K562 (cell line): ENCODE measurements around the gene PPARG. TPM values are rescaled to one million over a fixed set of nuclear protein-coding genes. Genes with fewer than 3 reads are reported as not detected.

Experiments used
- ATAC-seq: fragments of 200-7000 bp; cut with Tn5 transposase; 3 replicates; pipeline ENCODE4 v1.9.1; 2020; ENCODE audit warnings: moderate library complexity
- BruUV-seq: library from RNA; stranded (reverse); fragments of 400-500 nt; replicated peaks from 2 replicates; lab custom pipeline; 2021; lab: Mats Ljungman, UMichigan
- CTCF ChIA-PET: fragments of 300-600 bp; formaldehyde crosslinking; extraction: SDS; loops from one replicate; lab custom pipeline; 2021; ENCODE audit warnings: low intra/inter-chr PET ratio; lab: Yijun Ruan, JAX
- POLR2A ChIA-PET: fragments of 300-600, 350-650 bp; sonication (Branson Sonifier 250); formaldehyde crosslinking; extraction: SDS; loops from one replicate; lab custom pipeline; 2021; ENCODE audit warnings: antibody characterized with exemption, inconsistent platforms; lab: Yijun Ruan, JAX
- DNase-seq, 4 experiments: peaks; one replicate each; pipeline versions ENCODE4 v3.0.0 to v3.0.0-alpha.2; 2011 to 2018; ENCODE audit warnings: low spot score in 3 of 4, mixed read lengths in 3 of 4; ENCODE audit errors: extremely low read depth in 1 of 4
- FAIRE-seq: peaks from 2 replicates; lab custom pipeline; 2011; peaks lifted over from hg19 to GRCh38; lab: Jason Lieb, UNC
- H2AFZ ChIP-seq: 2 replicates; pipeline ENCODE4 v1.6.0; 2011; ENCODE audit warnings: low read depth, low read length, control low read depth, inconsistent platforms
- H3K27ac ChIP-seq: fragments of 200-600 bp; 3 replicates; pipeline ENCODE4 v1.8.0; 2011; ENCODE audit warnings: low read depth, mild to moderate bottlenecking, control low read depth, inconsistent platforms, low read length, moderate library complexity, mixed read lengths; ENCODE audit errors: extremely low read depth
- H3K27me3 ChIP-seq, 2 experiments: fragments of 300-600 bp in 1 of 2; 2 replicates in 1 of 2; 3 replicates in 1 of 2; pipeline versions ENCODE4 v1.6.0 to v1.8.0; 2011; ENCODE audit warnings: inconsistent platforms in 2 of 2, low read length in 2 of 2, mild to moderate bottlenecking in 1 of 2, mixed read lengths in 1 of 2, moderate library complexity in 1 of 2; ENCODE audit not compliant: control insufficient read depth in 2 of 2, insufficient read depth in 2 of 2
- H3K36me3 ChIP-seq: fragments of 300-600 bp; 3 replicates; pipeline ENCODE4 v1.8.0; 2011; ENCODE audit warnings: mild to moderate bottlenecking, low read length, inconsistent platforms; ENCODE audit not compliant: control insufficient read depth, insufficient read depth
- H3K4me1 ChIP-seq, 2 experiments: fragments of 200-600 bp in 1 of 2; replicated peaks in 1 of 2; 2 replicates in 1 of 2; 3 replicates in 1 of 2; pipeline versions ENCODE4 v1.5.1 to v1.8.0; 2011; ENCODE audit warnings: inconsistent platforms in 2 of 2, low read length in 2 of 2, mild to moderate bottlenecking in 1 of 2, mixed read lengths in 1 of 2, moderate library complexity in 1 of 2; ENCODE audit not compliant: control insufficient read depth in 2 of 2, insufficient read depth in 2 of 2
- H3K4me2 ChIP-seq: 2 replicates; pipeline ENCODE4 v1.6.1; 2011; ENCODE audit warnings: low read length, control low read depth, inconsistent platforms, mixed read lengths; ENCODE audit not compliant: insufficient read depth
- H3K4me3 ChIP-seq: fragments of 200-600 bp; sonication (generic), shearing (Covaris generic); 2 replicates; pipeline ENCODE4 v1.5.1; 2016; ENCODE audit warnings: control low read depth, inconsistent platforms
- H3K79me2 ChIP-seq: fragments of 200-600 bp; 3 replicates; pipeline ENCODE4 v1.8.0; 2011; ENCODE audit warnings: low read length, inconsistent platforms; ENCODE audit not compliant: control insufficient read depth, insufficient read depth
- H3K9ac ChIP-seq, 2 experiments: 2 replicates each; pipeline versions ENCODE4 v1.6.0 to v1.6.1; 2011; ENCODE audit warnings: low read depth in 2 of 2, low read length in 2 of 2, control low read depth in 1 of 2, inconsistent platforms in 1 of 2, mild to moderate bottlenecking in 1 of 2, mixed read lengths in 1 of 2; ENCODE audit not compliant: insufficient read depth in 1 of 2
- H3K9me1 ChIP-seq: one replicate; pipeline ENCODE4 v1.6.0; 2011; ENCODE audit warnings: inconsistent platforms, mild to moderate bottlenecking, low read length, moderate library complexity; ENCODE audit not compliant: control insufficient read depth, insufficient read depth
- H3K9me3 ChIP-seq: replicated peaks from 2 replicates; pipeline ENCODE4 v1.5.1; 2011; ENCODE audit warnings: low read depth, low read length, inconsistent platforms; ENCODE audit not compliant: control insufficient read depth, insufficient read depth
- H4K20me1 ChIP-seq: replicated peaks from 2 replicates; pipeline ENCODE4 v1.6.1; 2011; ENCODE audit warnings: low read length, inconsistent platforms, mixed read lengths; ENCODE audit not compliant: control insufficient read depth, insufficient read depth
- BRD4 ChIP-seq: fragments of 200-600 bp; sonication (generic); IDR thresholded peaks from 2 replicates; pipeline ENCODE4 v1.6.1; 2017; ENCODE audit warnings: inconsistent platforms
- OTX1 ChIP-seq: fragments of 450-650 bp; formaldehyde crosslinking; IDR thresholded peaks from 2 replicates; pipeline ENCODE4 v1.4.0; 2022; ENCODE audit warnings: mild to moderate bottlenecking
- TFE3 ChIP-seq: fragments of 450-650 bp; formaldehyde crosslinking; IDR thresholded peaks from 2 replicates; pipeline ENCODE4 v1.4.0; 2020; ENCODE audit warnings: mild to moderate bottlenecking, mixed read lengths
- UBTF ChIP-seq, 2 experiments: IDR thresholded peaks; 2 replicates each; pipeline ENCODE4 v1.6.1; 2012; ENCODE audit warnings: improper control_type of control experiment in 2 of 2, low read depth in 2 of 2, low read length in 2 of 2, borderline replicate concordance in 1 of 2
- ZNF143 ChIP-seq: sonication (generic); formaldehyde crosslinking; IDR thresholded peaks from 2 replicates; pipeline ENCODE4 v1.9.0; 2022; ENCODE audit warnings: mild to moderate bottlenecking, missing genetic modification reagents
- WGBS: fragments of 100-300 bp; shearing (Covaris generic); methylation state at CpG from one replicate; pipeline ENCODE4 v1.1.6; 2016; ENCODE audit warnings: low coverage, mixed read lengths; ENCODE audit not compliant: insufficient coverage; ENCODE audit errors: missing lambda C conversion rate; 5-methylcytosine and 5-hydroxymethylcytosine counted together
- in situ Hi-C: fragments of 300-500 bp; cut with MboI; formaldehyde crosslinking; loops from 4 replicates; pipeline ENCODE4 v1.15.0; 2018; ENCODE audit warnings: inconsistent platforms, mixed read lengths
- intact Hi-C: fragments of 100-400 bp; cut with micrococcal nuclease; formaldehyde crosslinking; loops from 2 replicates; pipeline ENCODE4 v1.14.2; 2022
- polyA plus RNA-seq, 8 experiments: library from polyadenylated mRNA; depleted of rRNA in 4 of 8; stranded (reverse) in 5 of 8; unstranded in 3 of 8; fragments of >200 nt; fragmentation: Nextera tagmentation in 2 of 8; fragmentation: Illumina TruSeq in 1 of 8; extraction: Ambion mirVana in 2 of 8; extraction: Trizol in 1 of 8; gene quantifications; 2 replicates each; pipeline versions ENCODE4 v1.2.1 to v1.2.3, GENCODE V29; 2011 to 2014; ENCODE audit warnings: inconsistent platforms in 1 of 8, missing spikeins in 1 of 8
- total RNA-seq, 7 experiments: library from RNA; depleted of rRNA in 6 of 7; stranded (reverse); fragments of >200 nt in 6 of 7; fragmentation: Illumina TruSeq in 2 of 7; extraction: Trizol in 2 of 7; gene quantifications; 2 replicates each; pipeline versions ENCODE4 v1.2.1 to v1.2.3, GENCODE V29; 2011 to 2021; ENCODE audit warnings: low replicate concordance in 1 of 7

Gene PPARG
- total and polyA plus RNA-seq, 9 of the 15 experiments (the other 6 are each of a cell fraction or from before 2014, with no cell fraction given): not detected

GRCh38 chr3:12340506-12340905 lies 51.6 kb downstream of the PPARG start:
- no peaks in the 10 kb centered on the region for H3K79me2 ChIP-seq
- 2% methylated on average over 2 of the region's 2 CpGs for WGBS
- no peaks in the 10 kb centered on the region; a peak in 1 of 5 replicates for H3K27me3 ChIP-seq
- in situ Hi-C loops (no loop called here), intact Hi-C loops (no loop called here)
- no peaks in the 10 kb centered on the region for H3K9me1 ChIP-seq
- POLR2A ChIA-PET: no interaction called here
- DNase-seq (no peak), ATAC-seq (no peak), FAIRE-seq (no peak)
- no peak overlapping the region for H3K9ac ChIP-seq
- TF ChIP-seq BRD4 (no peak), ZNF143 (CRISPR knock-in tag) (no peak), TFE3 (CRISPR knock-in tag) (no peak), UBTF (IDR thresholded peaks at IDR 0.05; ENCODE audit: borderline replicate concordance in 1 of 2, low read depth in 2 of 2, low read length in 2 of 2) (no peak), OTX1 (CRISPR knock-in tag) (no peak)
- CTCF ChIA-PET: no interaction called here
- no peaks in the 10 kb centered on the region for H4K20me1 ChIP-seq
- no peak overlapping the region for H3K4me3 ChIP-seq
- no peak overlapping the region for H3K4me2 ChIP-seq
- H3K36me3 ChIP-seq: no peaks in the 10 kb centered on the region
- no peak overlapping the region for H3K27ac ChIP-seq
- BruUV-seq: no TSS peak
- no peaks in the 10 kb centered on the region for H3K9me3 ChIP-seq
- no peaks in the 10 kb centered on the region for H3K4me1 ChIP-seq
- H2AFZ ChIP-seq: no peak overlapping the region
